IPS DF 4.7 (cell line): Measurements from ENCODE around the gene GET4.

ENCODE experiments used
- DNase-seq: peaks from one replicate; pipeline ENCODE4 v3.0.0-alpha.2; 2013; ENCODE audit warnings: low spot score; ENCODE audit errors: extremely low read depth

GET4 gene

DNA sequence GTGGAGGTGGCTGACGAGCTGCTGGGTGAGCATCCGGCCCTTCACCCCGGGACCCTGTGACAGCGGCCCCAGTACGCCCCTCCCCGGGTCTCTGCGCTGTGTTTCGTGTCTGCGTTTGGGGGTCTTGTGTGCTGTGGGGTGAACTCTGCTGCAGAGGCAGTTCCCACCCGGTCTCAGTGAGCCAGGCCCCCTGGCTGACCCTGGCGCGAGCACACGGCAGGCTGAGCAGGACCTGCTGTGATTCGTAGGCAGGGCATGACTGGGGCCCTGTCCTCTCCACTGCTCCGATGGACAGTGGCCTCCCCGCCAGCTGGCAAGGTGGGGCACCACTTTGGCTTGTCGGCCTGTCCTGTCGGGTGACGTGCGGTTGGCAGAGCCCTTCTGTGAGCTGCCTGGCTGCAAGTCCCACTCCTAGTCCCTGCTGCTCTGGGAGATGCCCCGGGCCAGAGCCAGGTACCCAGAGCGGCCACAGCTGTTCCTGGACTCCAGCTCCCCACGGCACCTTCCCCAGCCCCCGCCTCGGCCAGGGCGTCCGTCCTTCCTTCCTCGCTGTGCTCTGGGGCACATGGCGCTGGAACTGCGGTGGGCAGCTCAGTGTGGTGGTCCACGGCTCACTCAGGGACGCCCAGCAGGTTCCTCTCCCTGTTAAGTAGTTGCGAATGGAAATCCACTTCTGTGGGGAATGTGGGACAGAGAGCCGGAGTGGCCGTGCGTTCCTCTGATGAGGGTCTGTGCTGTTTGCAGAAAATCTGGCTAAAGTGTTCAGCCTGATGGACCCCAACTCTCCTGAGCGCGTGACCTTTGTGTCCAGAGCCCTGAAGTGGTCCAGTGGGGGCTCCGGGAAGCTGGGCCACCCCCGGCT, 10.5 kb downstream of the GET4 start:
- DNase-seq: no peak

DNA sequence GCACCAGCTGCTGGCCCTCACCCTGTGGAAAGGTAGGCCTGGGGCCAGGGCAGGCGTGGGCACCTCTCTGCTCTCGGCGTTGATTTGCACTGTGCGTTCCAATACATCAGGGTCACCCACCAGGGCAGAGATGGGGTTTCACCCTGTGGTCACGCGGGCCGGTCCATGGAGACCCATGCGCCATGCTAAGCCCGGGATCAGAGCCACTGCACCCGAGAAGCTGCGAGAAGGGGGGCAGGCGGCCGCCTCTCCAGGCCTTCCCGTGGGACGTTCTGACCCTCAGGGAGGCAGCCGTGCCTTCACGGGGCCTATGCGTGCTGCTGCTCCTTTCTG, 11.1 kb downstream of the GET4 start:
- DNase-seq: no peak

- no peak for DNase-seq
Measured at GRCh38 chr7:888081-889024, 12.0 kb downstream of the GET4 start.

DNA sequence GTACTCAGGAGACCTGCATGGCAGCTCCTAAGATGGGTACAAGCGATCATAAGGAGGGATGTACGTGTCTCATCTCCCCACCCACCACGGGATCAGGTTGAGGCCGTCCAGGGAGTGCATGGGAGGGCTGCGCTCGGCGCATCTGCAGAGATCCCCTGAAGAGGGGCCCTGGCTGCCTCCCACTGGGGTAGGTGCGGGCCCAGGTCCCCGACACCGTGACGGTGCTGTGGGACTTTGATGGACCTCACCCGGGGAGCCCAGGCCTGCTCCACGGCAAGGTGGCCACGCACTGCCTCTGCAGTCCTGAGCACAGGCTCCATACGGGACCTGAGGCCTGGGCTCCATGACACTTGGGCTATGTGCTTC, 12.7 kb downstream of the GET4 start:
- no peak for DNase-seq

DNA sequence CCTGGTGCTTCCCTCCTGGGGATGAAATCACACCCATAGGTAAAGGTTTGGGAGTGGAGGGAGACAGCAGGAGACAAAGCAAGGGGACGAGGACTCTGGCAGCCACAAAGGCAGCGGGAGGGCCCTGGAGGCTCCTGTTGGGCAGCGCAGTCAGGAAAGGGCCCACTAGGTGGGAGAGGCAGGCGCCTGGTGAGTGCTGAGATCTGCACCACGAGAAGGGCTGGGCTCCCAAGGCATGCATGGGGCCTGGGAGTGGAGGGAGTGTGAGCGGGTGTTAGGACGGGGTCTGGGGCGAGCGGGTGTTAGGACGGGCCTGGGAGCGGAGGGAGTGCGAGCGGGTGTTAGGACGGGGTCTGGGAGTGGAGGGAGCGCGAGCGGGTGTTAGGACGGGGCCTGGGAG, 13.0 kb downstream of the GET4 start:
- no peak for DNase-seq

- no peak for DNase-seq
Measured at GRCh38 chr7:890868-891267, 14.5 kb downstream of the GET4 start.

DNA sequence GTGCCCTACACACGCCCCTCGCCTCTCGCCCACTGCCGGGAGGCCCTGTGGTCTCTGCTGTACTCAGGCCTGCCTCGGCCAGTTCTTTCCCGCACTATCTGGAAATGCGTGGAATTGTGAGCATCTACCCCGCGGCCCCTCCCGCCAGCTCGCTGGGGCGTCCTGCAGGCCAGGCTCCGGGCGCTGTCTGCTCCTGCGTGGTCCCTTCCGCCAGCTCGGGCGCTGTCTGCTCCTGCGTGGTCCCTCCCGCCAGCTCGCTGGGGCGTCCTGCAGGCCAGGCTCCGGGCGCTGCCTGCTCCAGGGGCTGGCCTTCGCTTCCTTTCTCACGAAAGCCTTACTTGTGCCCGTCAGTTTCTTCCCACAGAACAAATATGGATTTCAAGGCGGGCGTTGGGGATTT, 14.9 kb downstream of the GET4 start:
- no peak for DNase-seq

DNA sequence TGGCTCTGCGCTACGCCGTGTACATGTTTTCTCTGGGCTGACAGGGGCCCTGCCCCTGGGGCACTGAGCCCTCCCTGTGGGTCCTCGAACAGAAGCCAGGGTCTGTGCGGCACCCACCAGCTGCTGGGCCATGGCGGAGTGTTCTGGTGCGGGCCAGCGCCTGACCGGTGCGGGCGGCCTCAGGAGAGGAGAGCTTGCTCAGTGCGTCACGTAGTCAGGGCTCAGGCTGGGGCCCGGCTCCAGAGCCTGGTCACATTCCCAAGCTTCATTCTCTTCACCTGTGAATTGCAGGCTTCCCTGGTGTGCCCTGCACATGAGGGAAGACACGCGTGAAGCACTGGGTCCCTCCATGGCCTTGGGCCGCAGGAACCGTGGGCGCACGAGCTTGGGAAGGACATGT, 15.5 kb downstream of the GET4 start:
- no peak for DNase-seq

GRCh38 chr7:892648-893593, 16.6 kb downstream of the GET4 start:
- no peak for DNase-seq

DNA sequence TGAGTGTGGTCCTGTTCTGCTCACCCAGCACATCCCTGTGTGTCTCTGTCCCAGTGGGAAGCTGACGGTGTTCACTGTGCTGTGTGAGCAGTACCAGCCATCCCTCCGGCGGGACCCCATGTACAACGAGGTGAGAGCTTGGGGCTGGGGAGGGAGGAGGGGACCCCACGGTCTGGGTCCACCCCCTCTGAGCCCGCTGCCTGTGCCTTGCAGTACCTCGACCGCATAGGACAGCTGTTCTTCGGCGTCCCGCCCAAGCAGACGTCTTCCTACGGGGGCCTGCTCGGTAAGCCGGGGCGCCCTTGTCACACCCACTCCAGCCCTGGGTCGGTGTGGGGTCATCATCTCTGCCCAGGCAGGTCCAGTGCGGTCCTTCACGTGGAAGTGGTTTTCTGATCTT, 17.3 kb downstream of the GET4 start:
- no peak for DNase-seq

GRCh38 chr7:894164-894867, 18.0 kb downstream of the GET4 start:
- DNase-seq: no peak

GRCh38 chr7:894927-895450, 18.6 kb downstream of the GET4 start:
- DNase-seq: no peak

DNA sequence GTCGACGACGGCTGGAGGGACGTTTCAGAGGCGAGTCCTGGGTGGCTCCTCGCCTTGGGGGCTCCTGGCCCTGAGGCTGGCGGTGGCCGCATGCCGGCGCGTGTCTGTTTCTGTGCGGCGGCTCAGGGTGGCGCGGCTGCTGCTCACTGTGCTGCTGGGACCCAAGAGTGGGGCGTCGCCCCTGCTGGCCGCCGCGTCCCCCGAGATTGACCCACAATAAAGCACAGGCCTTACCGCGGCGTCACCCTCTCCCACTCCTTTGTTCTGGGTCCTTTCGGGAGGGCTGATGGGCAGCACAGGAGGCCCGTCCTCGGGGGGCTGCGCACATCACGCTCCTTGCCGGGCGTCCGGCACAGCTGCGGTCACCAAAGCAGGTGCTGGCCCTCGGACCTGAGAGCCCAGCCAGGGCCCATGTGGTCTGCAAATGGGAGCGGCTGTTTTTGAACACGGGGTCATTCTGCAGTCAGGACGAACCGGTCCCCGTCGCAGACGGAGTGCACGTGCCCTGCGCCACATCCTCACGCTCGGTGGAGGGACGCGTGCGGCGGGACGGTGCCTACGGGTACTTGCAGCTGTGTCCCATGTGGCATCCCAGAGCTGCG, 19.2 kb downstream of the GET4 start:
- no peak for DNase-seq

DNA sequence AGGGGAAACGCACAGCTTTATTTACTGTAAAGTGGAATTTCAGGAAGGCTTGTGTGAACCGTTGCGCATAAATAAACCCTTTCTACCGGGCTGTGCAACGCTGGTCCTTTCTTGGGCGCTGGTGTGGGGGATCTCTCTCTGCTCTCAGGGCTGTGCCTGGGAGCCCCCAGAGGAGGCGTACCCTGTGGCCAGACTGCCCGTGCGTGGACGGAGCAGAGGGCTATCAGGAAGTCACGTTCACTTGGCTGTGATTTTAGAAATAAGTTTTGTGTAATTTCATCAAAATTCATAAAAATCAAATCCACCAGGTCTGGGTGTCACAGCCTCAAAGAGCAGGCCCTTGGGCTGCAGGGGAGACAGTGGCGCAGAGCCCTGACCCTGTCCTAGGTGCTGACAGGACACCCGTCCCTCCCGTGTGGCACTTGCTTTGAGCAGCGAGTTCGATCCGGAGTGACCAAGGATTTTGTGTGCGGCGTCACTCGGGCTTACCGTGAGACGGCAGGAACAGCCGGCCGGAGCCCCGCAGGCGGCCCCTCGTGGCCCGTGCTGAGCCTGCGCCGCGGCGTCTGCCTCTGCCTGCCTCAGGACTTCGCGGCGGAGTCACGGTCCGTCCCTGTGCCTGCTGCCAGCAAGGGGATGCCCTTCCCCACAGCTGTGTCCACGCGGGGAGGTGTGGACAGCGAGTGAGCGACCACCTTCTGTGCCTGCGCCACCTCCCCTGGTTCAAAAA, 20.2 kb downstream of the GET4 start:
- no peak for DNase-seq

GRCh38 chr7:897086-897485, 20.7 kb downstream of the GET4 start:
- DNase-seq: no peak

GRCh38 chr7:897771-898376, 21.5 kb downstream of the GET4 start:
- DNase-seq: no peak

- no peak for DNase-seq
Measured at GRCh38 chr7:898460-898854, 22.1 kb downstream of the GET4 start.

GRCh38 chr7:898855-899681, 22.7 kb downstream of the GET4 start:
- DNase-seq: no peak
